DOHH2 (cell line): ENCODE results near the gene F10.
A peak's percentile ranks its signal among the peaks of the same experiment; 100 is the strongest.

Experiments used
- H3F3A ChIP-seq: fragments of 200-600 bp; sonication (generic), shearing (Covaris generic); 2 replicates; pipeline ENCODE4 v1.6.0; 2016; ENCODE audit warnings: antibody characterized with exemption, mild to moderate bottlenecking; ENCODE audit not compliant: control insufficient read depth, insufficient read depth
- H3K27ac ChIP-seq: fragments of 200-600 bp; sonication (generic); 2 replicates; pipeline ENCODE4 v1.5.1; 2014; ENCODE audit warnings: low read depth, mild to moderate bottlenecking, low read length, moderate library complexity
- H3K27me3 ChIP-seq: fragments of 200-600 bp; sonication (generic); 2 replicates; pipeline ENCODE4 v1.6.1; 2014; ENCODE audit warnings: mild to moderate bottlenecking, low read length, mixed read lengths; ENCODE audit not compliant: control insufficient read depth
- H3K36me3 ChIP-seq: fragments of 200-600 bp; sonication (generic); 2 replicates; pipeline ENCODE4 v1.6.1; 2014; ENCODE audit warnings: mild to moderate bottlenecking, low read length, moderate library complexity, mixed read lengths; ENCODE audit not compliant: control insufficient read depth
- H3K4me1 ChIP-seq: fragments of 200-600 bp; sonication (generic); 2 replicates; pipeline ENCODE4 v1.6.1; 2014; ENCODE audit warnings: mild to moderate bottlenecking, low read length, mixed read lengths; ENCODE audit not compliant: control insufficient read depth
- H3K4me2 ChIP-seq: fragments of 200-600 bp; sonication (generic); 2 replicates; pipeline ENCODE4 v1.6.0; 2014; ENCODE audit warnings: mild to moderate bottlenecking, low read length, moderate library complexity
- H3K4me3 ChIP-seq: fragments of 200-600 bp; sonication (generic); 2 replicates; pipeline ENCODE4 v1.5.1; 2014; ENCODE audit warnings: mild to moderate bottlenecking, low read length, mixed read lengths
- H3K79me2 ChIP-seq: fragments of 200-600 bp; sonication (generic); 2 replicates; pipeline ENCODE4 v1.6.1; 2014; ENCODE audit warnings: mild to moderate bottlenecking, low read length, mixed read lengths; ENCODE audit not compliant: control insufficient read depth
- H3K9me2 ChIP-seq: fragments of 200-600 bp; sonication (generic); replicated peaks from 2 replicates; pipeline ENCODE4 v1.6.1; 2014; ENCODE audit warnings: mild to moderate bottlenecking, low read length, mixed read lengths; ENCODE audit not compliant: control insufficient read depth
- H3K9me3 ChIP-seq: fragments of 200-600 bp; sonication (generic); 2 replicates; pipeline ENCODE4 v1.6.1; 2014; ENCODE audit warnings: antibody characterized with exemption, low read length, mixed read lengths; ENCODE audit not compliant: control insufficient read depth, insufficient read depth
- H4K20me1 ChIP-seq: fragments of 200-600 bp; sonication (generic); 2 replicates; pipeline ENCODE4 v1.6.0; 2014; ENCODE audit warnings: low read depth, mild to moderate bottlenecking, antibody characterized with exemption, low read length, moderate library complexity; ENCODE audit not compliant: control insufficient read depth, insufficient read depth
- CTCF ChIP-seq: fragments of 200-600 bp; sonication (generic); IDR thresholded peaks from one replicate; pipeline ENCODE4 v1.5.1; 2014; ENCODE audit warnings: antibody characterized with exemption, mild to moderate bottlenecking, low read depth, low read length; ENCODE audit not compliant: poor library complexity, severe bottlenecking
- EZH2phosphoT487 ChIP-seq: fragments of 200-600 bp; sonication (generic); IDR thresholded peaks from 2 replicates; pipeline ENCODE4 v1.6.1; 2017; ENCODE audit warnings: borderline replicate concordance, mild to moderate bottlenecking, antibody characterized with exemption, low read length, moderate library complexity, mixed read lengths

The F10 gene

GRCh38 chr13:113153810-113154748, 31.5 kb downstream of the F10 start:
- Histone ChIP-seq H3K9me3 (peaks cover 7% of the 10 kb centered on the region; the same call in 1 of the 2 replicates), H3F3A (peaks cover 4% of the 10 kb centered on the region; the same call in 1 of the 2 replicates), H3K4me2 (peak overlapping the region; percentile 65), H3K27ac (0 out of 2 replicates have a peak overlapping the region, but pooled peaks have one; percentile 2), H3K36me3 (no peaks in the 10 kb centered on the region), H3K9me2 (no peaks in the 10 kb centered on the region), H3K4me1 (peaks cover 23% of the 10 kb centered on the region), H4K20me1 (no peaks in the 10 kb centered on the region), H3K4me3 (peak overlapping the region; percentile 65), H3K79me2 (no peaks in the 10 kb centered on the region), H3K27me3 (no peaks in the 10 kb centered on the region)
- no peak for TF ChIP-seq CTCF
- TF ChIP-seq EZH2phosphoT487: no peak

GRCh38 chr13:113155201-113155600, 32.6 kb downstream of the F10 start:
- Histone ChIP-seq H3K4me3 (no peak overlapping the region), H3F3A (peaks cover 4% of the 10 kb centered on the region; the same call in 1 of the 2 replicates), H3K79me2 (no peaks in the 10 kb centered on the region), H4K20me1 (no peaks in the 10 kb centered on the region), H3K4me1 (peaks cover 23% of the 10 kb centered on the region), H3K27me3 (no peaks in the 10 kb centered on the region), H3K27ac (no peak overlapping the region), H3K4me2 (no peak overlapping the region), H3K36me3 (no peaks in the 10 kb centered on the region), H3K9me2 (no peaks in the 10 kb centered on the region), H3K9me3 (peaks cover 7% of the 10 kb centered on the region; the same call in 1 of the 2 replicates)
- no peak for TF ChIP-seq EZH2phosphoT487
- peak; percentile 12 for TF ChIP-seq CTCF

GRCh38 chr13:113155982-113156655, 33.5 kb downstream of the F10 start:
- Histone ChIP-seq H3K27ac (no peak overlapping the region), H3K27me3 (no peaks in the 10 kb centered on the region), H4K20me1 (no peaks in the 10 kb centered on the region), H3K4me2 (no peak overlapping the region), H3K4me1 (peaks cover 31% of the 10 kb centered on the region), H3F3A (peaks cover 11% of the 10 kb centered on the region), H3K79me2 (no peaks in the 10 kb centered on the region), H3K4me3 (no peak overlapping the region), H3K36me3 (no peaks in the 10 kb centered on the region), H3K9me2 (no peaks in the 10 kb centered on the region), H3K9me3 (peaks cover 7% of the 10 kb centered on the region; the same call in 1 of the 2 replicates)
- TF ChIP-seq EZH2phosphoT487 (no peak), CTCF (no peak)
